ENCODE results near the gene RCOR1. TPM values are rescaled to one million over a fixed set of nuclear protein-coding genes. Genes with fewer than 3 reads are reported as not detected.

The RCOR1 gene
- total RNA-seq, 4 donors from 2014 or later = 15.7 to 31.0 (median 25.8) TPM

DNA sequence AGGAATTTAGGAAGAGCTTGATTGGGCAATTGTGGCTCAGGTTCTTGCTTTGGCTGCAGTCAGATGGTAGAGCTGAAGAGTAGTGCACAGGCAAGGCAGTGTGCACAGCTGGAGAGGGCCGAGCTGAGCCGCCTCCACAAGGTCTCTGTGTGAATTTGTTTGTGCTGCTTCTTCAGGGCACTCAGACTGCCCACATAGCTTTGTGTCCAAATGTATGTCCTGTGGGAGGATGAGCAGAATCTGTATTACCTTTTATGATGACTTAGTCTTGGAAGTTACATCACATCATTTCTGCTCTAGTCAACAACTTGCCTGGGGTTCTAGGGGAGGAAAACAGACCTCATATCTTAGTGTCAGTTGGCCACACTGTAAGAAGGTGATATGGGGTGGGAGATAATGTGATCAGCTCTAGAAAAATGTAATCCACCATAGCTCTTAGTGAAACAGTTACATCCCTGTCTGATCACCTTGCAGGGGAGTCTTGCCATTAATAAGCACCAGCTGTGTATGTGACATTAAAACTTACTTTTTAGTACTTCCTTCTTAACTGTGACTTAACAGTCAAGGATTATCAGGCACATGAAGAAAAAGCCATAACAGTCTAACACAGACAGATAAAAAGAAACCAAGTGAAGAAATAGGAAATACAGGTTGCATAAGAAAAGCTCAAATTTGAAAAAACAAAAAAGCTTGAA lies 53.4 kb downstream of the RCOR1 start:
- no peaks in the 10 kb centered on the region for H3K27me3 ChIP-seq
- H3K9me3 ChIP-seq = no peaks in the 10 kb centered on the region
- 69% methylated on average over 2 of the region's 2 CpGs; no CpG with 5 or more reads in 1 of the 2 donors for WGBS, 2 donors (ENCODE audit: low coverage in 1 of 2)
- no peak for DNase-seq
- intact Hi-C loops (cut with DNase I; ENCODE audit: low total_unique reads) = no loop called here
- H3K27ac ChIP-seq = no peak overlapping the region
- no peak for TF ChIP-seq POLR2A (IDR thresholded peaks at IDR 0.05)
- no peak for TF ChIP-seq POLR2AphosphoS5 (IDR thresholded peaks at IDR 0.05)
- TF ChIP-seq EP300 (IDR thresholded peaks at IDR 0.05; ENCODE audit: low read depth) = no peak
- TF ChIP-seq CTCF (IDR thresholded peaks at IDR 0.05) = no peak
- H3K4me1 ChIP-seq = peaks cover 0 to 29% (median 10%) of the 10 kb centered on the region in 4 donors
- no peaks in the 10 kb centered on the region for H3K36me3 ChIP-seq
- in situ Hi-C loops (cut with MboI; ENCODE audit: low pct_ligation_motif_present in 1 of 4, low pct_unique_long_range_greater_than_20kb in 1 of 4, low sequenced_read_pairs in 3 of 4) = no loop called here
- H3K4me3 ChIP-seq = no peak overlapping the region

- Histone ChIP-seq H3K27me3 (no peaks in the 10 kb centered on the region), H3K4me1 (peaks cover 0 to 36% (median 11%) of the 10 kb centered on the region in 4 donors), H3K27ac (no peak overlapping the region), H3K36me3 (no peaks in the 10 kb centered on the region), H3K4me3 (no peak overlapping the region), H3K9me3 (no peaks in the 10 kb centered on the region)
- no peak for TF ChIP-seq CTCF (IDR thresholded peaks at IDR 0.05)
- TF ChIP-seq POLR2A (IDR thresholded peaks at IDR 0.05) = no peak
- no peak for TF ChIP-seq POLR2AphosphoS5 (IDR thresholded peaks at IDR 0.05)
- no peak for TF ChIP-seq EP300 (IDR thresholded peaks at IDR 0.05; ENCODE audit: low read depth)
- intact Hi-C loops (cut with DNase I; ENCODE audit: low total_unique reads) = no loop called here
- in situ Hi-C loops (cut with MboI; ENCODE audit: low pct_ligation_motif_present in 1 of 4, low pct_unique_long_range_greater_than_20kb in 1 of 4, low sequenced_read_pairs in 3 of 4) = no loop called here
- DNase-seq = no peak
- 71% methylated on average over 3 of the region's 3 CpGs; no CpG with 5 or more reads in 1 of the 2 donors for WGBS, 2 donors (ENCODE audit: low coverage in 1 of 2)
These were observed 54.2 kb downstream of the RCOR1 start for GRCh38 chr14:102646615-102647014.

DNA sequence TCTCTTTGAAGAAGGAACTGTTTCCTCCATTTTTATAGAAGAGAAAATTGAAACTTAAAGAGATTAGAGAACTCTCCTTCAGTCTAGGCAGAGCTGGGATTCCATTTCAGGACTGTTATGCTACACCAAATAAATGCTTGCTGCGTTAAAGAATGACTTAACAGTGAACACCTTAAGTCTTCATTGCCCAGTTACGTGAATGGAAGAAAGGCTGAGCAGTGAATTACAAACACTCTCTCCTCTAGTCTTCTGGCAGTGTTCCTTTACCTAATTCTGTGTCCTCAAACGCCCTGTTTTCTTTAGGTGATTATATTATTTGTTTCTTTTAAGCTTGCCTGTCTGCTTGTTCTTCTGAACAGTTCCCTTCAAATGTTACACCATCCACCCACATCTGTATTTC lies 59.7 kb downstream of the RCOR1 start:
- Histone ChIP-seq H3K36me3 (no peaks in the 10 kb centered on the region), H3K4me1 (peaks cover 0 to 34% (median 9%) of the 10 kb centered on the region in 4 donors), H3K27ac (no peak overlapping the region), H3K27me3 (no peaks in the 10 kb centered on the region), H3K4me3 (no peak overlapping the region), H3K9me3 (no peaks in the 10 kb centered on the region)
- 29 to 42% methylated on average over 3 of the region's 3 CpGs for WGBS, 2 donors (ENCODE audit: low coverage in 1 of 2)
- DNase-seq = no peak
- intact Hi-C loops (cut with DNase I; ENCODE audit: low total_unique reads) = no loop called here
- TF ChIP-seq POLR2A (IDR thresholded peaks at IDR 0.05) = no peak
- no peak for TF ChIP-seq EP300 (IDR thresholded peaks at IDR 0.05; ENCODE audit: low read depth)
- TF ChIP-seq POLR2AphosphoS5 (IDR thresholded peaks at IDR 0.05) = no peak
- TF ChIP-seq CTCF (IDR thresholded peaks at IDR 0.05) = no peak
- in situ Hi-C loops (cut with MboI; ENCODE audit: low pct_ligation_motif_present in 1 of 4, low pct_unique_long_range_greater_than_20kb in 1 of 4, low sequenced_read_pairs in 3 of 4) = no loop called here

GRCh38 chr14:102654298-102654697 lies 61.8 kb downstream of the RCOR1 start:
- H3K36me3 ChIP-seq = no peaks in the 10 kb centered on the region
- H3K9me3 ChIP-seq = no peaks in the 10 kb centered on the region
- TF ChIP-seq POLR2AphosphoS5 (IDR thresholded peaks at IDR 0.05) (no peak), EP300 (IDR thresholded peaks at IDR 0.05; ENCODE audit: low read depth) (no peak), CTCF (IDR thresholded peaks at IDR 0.05) (no peak), POLR2A (IDR thresholded peaks at IDR 0.05) (no peak)
- DNase-seq = no peak
- intact Hi-C loops (cut with DNase I; ENCODE audit: low total_unique reads) (no loop called here), in situ Hi-C loops (cut with MboI; ENCODE audit: low pct_ligation_motif_present in 1 of 4, low pct_unique_long_range_greater_than_20kb in 1 of 4, low sequenced_read_pairs in 3 of 4) (no loop called here)
- no peak overlapping the region for H3K4me3 ChIP-seq
- WGBS, 2 donors (ENCODE audit: low coverage in 1 of 2) = 96 to 100% methylated on average over 2 to 4 of the region's 4 CpGs
- H3K27ac ChIP-seq = no peak overlapping the region
- H3K27me3 ChIP-seq = no peaks in the 10 kb centered on the region
- peaks cover 0 to 27% (median 6%) of the 10 kb centered on the region in 4 donors for H3K4me1 ChIP-seq

Measured in transverse colon (tissue), 4 donors.